ENCODE measurements around the gene PARVG.

The PARVG gene

GRCh38 chr22:44133161-44133560 lies 47.6 kb upstream of the PARVG start:
- H3K4me2 ChIP-seq (ENCODE audit: low read length), result no peak overlapping the region
- no peaks in the 10 kb centered on the region for H3K36me3 ChIP-seq (ENCODE audit: control insufficient read depth in 1 of 2, insufficient read depth in 2 of 2, low read length in 2 of 2)
- H3K27ac ChIP-seq (ENCODE audit: low read depth, low read length), result no peak overlapping the region
- no peak overlapping the region for H4K12ac ChIP-seq (ENCODE audit: low read depth, low read length)
- H4K8ac ChIP-seq (ENCODE audit: low read depth, low read length), result no peak overlapping the region
- peaks cover 16% of the 10 kb centered on the region for H3K9me3 ChIP-seq (ENCODE audit: insufficient read depth, low read depth, low read length)
- no peak overlapping the region for H3K4me3 ChIP-seq (ENCODE audit: low read depth, low read length)
- H3K18ac ChIP-seq (ENCODE audit: low read length), result no peak overlapping the region
- no peak overlapping the region for H2AK5ac ChIP-seq (ENCODE audit: low read length)
- H3K4ac ChIP-seq (ENCODE audit: low read depth, low read length), result no peak overlapping the region
- H3K9ac ChIP-seq (ENCODE audit: low read length), result no peak overlapping the region
- no peaks in the 10 kb centered on the region for H3K4me1 ChIP-seq (ENCODE audit: control insufficient read depth in 1 of 2, insufficient read depth in 2 of 2, low read length in 2 of 2)
- no peak overlapping the region for H2BK12ac ChIP-seq (ENCODE audit: low read length)
- H3K23ac ChIP-seq (ENCODE audit: low read length), result no peak overlapping the region
- H3K14ac ChIP-seq (ENCODE audit: low read length), result no peak overlapping the region
- no peaks in the 10 kb centered on the region for H3K27me3 ChIP-seq (ENCODE audit: insufficient read depth, low read length)
- no peaks in the 10 kb centered on the region for H3K79me2 ChIP-seq (ENCODE audit: control insufficient read depth, insufficient read depth, low read length, poor library complexity)
- H2BK5ac ChIP-seq (ENCODE audit: low read depth, low read length, poor library complexity), result no peak overlapping the region
- DNase-seq, result no peak
- H2BK120ac ChIP-seq (ENCODE audit: insufficient read depth, low read length, poor library complexity), result no peak overlapping the region
- H2AFZ ChIP-seq (ENCODE audit: insufficient read depth, low read length, poor library complexity), result no peak overlapping the region
- WGBS (ENCODE audit: extremely low coverage, insufficient coverage, insufficient read length), result no CpG with 5 or more reads among the region's 6 CpGs
- H3K79me1 ChIP-seq (ENCODE audit: low read length), result no peaks in the 10 kb centered on the region
- no peak overlapping the region for H4K91ac ChIP-seq (ENCODE audit: low read depth, low read length)

DNA sequence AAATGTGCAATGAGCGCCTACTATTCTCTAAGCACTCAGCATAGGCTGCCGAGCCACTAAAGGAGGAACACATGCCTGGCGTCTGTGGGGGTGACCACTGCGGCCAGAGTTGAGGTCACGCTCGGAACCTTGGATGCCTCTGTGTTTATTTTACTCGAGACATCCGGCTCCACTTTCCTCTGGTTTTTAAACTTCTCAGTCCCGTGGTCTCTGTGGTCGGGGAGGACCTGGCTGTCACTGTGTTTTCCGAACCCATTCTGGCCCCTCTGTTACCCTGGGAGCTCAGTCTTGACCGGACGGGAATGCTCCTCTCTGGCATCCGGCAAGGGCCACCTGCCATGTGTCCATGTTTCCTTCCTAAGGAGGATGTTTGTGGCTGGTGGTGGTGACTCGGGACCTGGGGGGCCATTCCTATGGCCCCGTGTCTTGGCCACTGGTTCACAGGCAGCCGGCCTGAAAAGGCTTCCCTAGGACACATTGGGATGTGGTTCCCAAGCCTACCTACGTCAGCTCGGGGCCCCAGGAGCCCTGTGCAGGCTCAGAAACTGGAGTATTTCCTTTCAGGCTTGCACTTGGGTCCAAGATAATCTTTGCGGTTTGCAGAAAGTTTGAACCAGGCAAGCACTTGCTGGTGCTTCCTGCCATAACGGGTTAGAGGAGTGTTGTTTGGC lies 46.7 kb upstream of the PARVG start:
- H2BK12ac ChIP-seq (ENCODE audit: low read length), result no peak overlapping the region
- no peak overlapping the region for H4K12ac ChIP-seq (ENCODE audit: low read depth, low read length)
- H3K36me3 ChIP-seq (ENCODE audit: control insufficient read depth in 1 of 2, insufficient read depth in 2 of 2, low read length in 2 of 2), result no peaks in the 10 kb centered on the region
- H2BK120ac ChIP-seq (ENCODE audit: insufficient read depth, low read length, poor library complexity), result no peak overlapping the region
- no peak overlapping the region for H2AFZ ChIP-seq (ENCODE audit: insufficient read depth, low read length, poor library complexity)
- DNase-seq, result no peak
- no CpG with 5 or more reads among the region's 21 CpGs for WGBS (ENCODE audit: extremely low coverage, insufficient coverage, insufficient read length)
- no peaks in the 10 kb centered on the region for H3K79me2 ChIP-seq (ENCODE audit: control insufficient read depth, insufficient read depth, low read length, poor library complexity)
- no peak overlapping the region for H2AK5ac ChIP-seq (ENCODE audit: low read length)
- no peak overlapping the region for H3K27ac ChIP-seq (ENCODE audit: low read depth, low read length)
- H3K4me1 ChIP-seq (ENCODE audit: control insufficient read depth in 1 of 2, insufficient read depth in 2 of 2, low read length in 2 of 2), result no peaks in the 10 kb centered on the region
- H3K4ac ChIP-seq (ENCODE audit: low read depth, low read length), result no peak overlapping the region
- no peaks in the 10 kb centered on the region for H3K27me3 ChIP-seq (ENCODE audit: insufficient read depth, low read length)
- no peak overlapping the region for H3K4me2 ChIP-seq (ENCODE audit: low read length)
- no peaks in the 10 kb centered on the region for H3K79me1 ChIP-seq (ENCODE audit: low read length)
- H3K18ac ChIP-seq (ENCODE audit: low read length), result no peak overlapping the region
- no peak overlapping the region for H3K23ac ChIP-seq (ENCODE audit: low read length)
- no peak overlapping the region for H4K8ac ChIP-seq (ENCODE audit: low read depth, low read length)
- no peak overlapping the region for H2BK5ac ChIP-seq (ENCODE audit: low read depth, low read length, poor library complexity)
- H3K9me3 ChIP-seq (ENCODE audit: insufficient read depth, low read depth, low read length), result peaks cover 13% of the 10 kb centered on the region
- no peak overlapping the region for H3K14ac ChIP-seq (ENCODE audit: low read length)
- no peak overlapping the region for H3K4me3 ChIP-seq (ENCODE audit: low read depth, low read length)
- H3K9ac ChIP-seq (ENCODE audit: low read length), result no peak overlapping the region
- H4K91ac ChIP-seq (ENCODE audit: low read depth, low read length), result no peak overlapping the region

DNA sequence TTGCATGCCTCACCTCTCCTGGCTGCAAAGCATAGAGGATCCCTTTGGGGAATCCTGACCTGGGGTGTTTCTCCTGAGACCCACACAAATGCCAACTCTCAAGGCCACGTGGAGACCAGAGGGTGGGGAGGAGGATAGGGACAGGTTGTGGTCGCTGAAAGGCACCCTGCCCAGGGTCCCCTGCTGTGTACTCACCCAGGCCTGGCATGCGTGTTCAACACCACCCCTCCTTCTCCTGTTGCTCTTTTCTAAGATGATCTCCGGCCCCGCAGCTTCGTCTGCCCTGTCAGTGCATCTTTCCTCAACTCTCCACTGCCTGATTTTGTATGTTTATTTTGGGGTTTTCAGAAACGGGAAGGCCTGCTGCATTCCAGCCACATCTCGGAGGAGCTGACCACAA lies 44.6 kb upstream of the PARVG start:
- WGBS (ENCODE audit: extremely low coverage, insufficient coverage, insufficient read length), result no CpG with 5 or more reads among the region's 8 CpGs

GRCh38 chr22:44136786-44137185 lies 43.9 kb upstream of the PARVG start:
- H3K79me2 ChIP-seq (ENCODE audit: control insufficient read depth, insufficient read depth, low read length, poor library complexity), result no peaks in the 10 kb centered on the region
- H3K23ac ChIP-seq (ENCODE audit: low read length), result no peak overlapping the region

More for the DNA sequence above, 44.6 kb upstream of the PARVG start:
- peaks cover 13% of the 10 kb centered on the region for H3K9me3 ChIP-seq (ENCODE audit: insufficient read depth, low read depth, low read length)
- H3K4me3 ChIP-seq (ENCODE audit: low read depth, low read length), result no peak overlapping the region
- no peak overlapping the region for H2AFZ ChIP-seq (ENCODE audit: insufficient read depth, low read length, poor library complexity)
- H3K9ac ChIP-seq (ENCODE audit: low read length), result no peak overlapping the region
- no peak overlapping the region for H3K23ac ChIP-seq (ENCODE audit: low read length)
- no peaks in the 10 kb centered on the region for H3K27me3 ChIP-seq (ENCODE audit: insufficient read depth, low read length)
- no peak overlapping the region for H3K18ac ChIP-seq (ENCODE audit: low read length)
- no peak overlapping the region for H4K8ac ChIP-seq (ENCODE audit: low read depth, low read length)
- H3K27ac ChIP-seq (ENCODE audit: low read depth, low read length), result no peak overlapping the region
- no peaks in the 10 kb centered on the region for H3K36me3 ChIP-seq (ENCODE audit: control insufficient read depth in 1 of 2, insufficient read depth in 2 of 2, low read length in 2 of 2)
- no peak overlapping the region for H2AK5ac ChIP-seq (ENCODE audit: low read length)
- H4K12ac ChIP-seq (ENCODE audit: low read depth, low read length), result no peak overlapping the region
- no peaks in the 10 kb centered on the region for H3K4me1 ChIP-seq (ENCODE audit: control insufficient read depth in 1 of 2, insufficient read depth in 2 of 2, low read length in 2 of 2)
- H2BK5ac ChIP-seq (ENCODE audit: low read depth, low read length, poor library complexity), result no peak overlapping the region
- H3K14ac ChIP-seq (ENCODE audit: low read length), result no peak overlapping the region
- H2BK12ac ChIP-seq (ENCODE audit: low read length), result no peak overlapping the region
- no peak overlapping the region for H3K4ac ChIP-seq (ENCODE audit: low read depth, low read length)
- no peak overlapping the region for H3K4me2 ChIP-seq (ENCODE audit: low read length)
- H4K91ac ChIP-seq (ENCODE audit: low read depth, low read length), result no peak overlapping the region
- no peak for DNase-seq
- no peaks in the 10 kb centered on the region for H3K79me2 ChIP-seq (ENCODE audit: control insufficient read depth, insufficient read depth, low read length, poor library complexity)
- H3K79me1 ChIP-seq (ENCODE audit: low read length), result no peaks in the 10 kb centered on the region
- H2BK120ac ChIP-seq (ENCODE audit: insufficient read depth, low read length, poor library complexity), result no peak overlapping the region

More at GRCh38 chr22:44136786-44137185, 43.9 kb upstream of the PARVG start:
- Histone ChIP-seq H3K4ac (ENCODE audit: low read depth, low read length) (no peak overlapping the region), H4K8ac (ENCODE audit: low read depth, low read length) (no peak overlapping the region), H3K9me3 (ENCODE audit: insufficient read depth, low read depth, low read length) (peaks cover 13% of the 10 kb centered on the region), H4K91ac (ENCODE audit: low read depth, low read length) (no peak overlapping the region), H3K27ac (ENCODE audit: low read depth, low read length) (no peak overlapping the region), H3K27me3 (ENCODE audit: insufficient read depth, low read length) (no peaks in the 10 kb centered on the region), H3K36me3 (ENCODE audit: control insufficient read depth in 1 of 2, insufficient read depth in 2 of 2, low read length in 2 of 2) (no peaks in the 10 kb centered on the region), H2AFZ (ENCODE audit: insufficient read depth, low read length, poor library complexity) (no peak overlapping the region), H3K9ac (ENCODE audit: low read length) (no peak overlapping the region), H3K4me3 (ENCODE audit: low read depth, low read length) (no peak overlapping the region), H2BK5ac (ENCODE audit: low read depth, low read length, poor library complexity) (no peak overlapping the region), H3K4me1 (ENCODE audit: control insufficient read depth in 1 of 2, insufficient read depth in 2 of 2, low read length in 2 of 2) (no peaks in the 10 kb centered on the region), H3K14ac (ENCODE audit: low read length) (no peak overlapping the region), H4K12ac (ENCODE audit: low read depth, low read length) (no peak overlapping the region), H3K79me1 (ENCODE audit: low read length) (no peaks in the 10 kb centered on the region), H2BK12ac (ENCODE audit: low read length) (no peak overlapping the region), H3K4me2 (ENCODE audit: low read length) (no peak overlapping the region), H2AK5ac (ENCODE audit: low read length) (no peak overlapping the region), H3K18ac (ENCODE audit: low read length) (no peak overlapping the region), H2BK120ac (ENCODE audit: insufficient read depth, low read length, poor library complexity) (no peak overlapping the region)
- DNase-seq, result no peak

Data from trophoblast cell (in vitro differentiated cells and primary cell).